SK-N-SH (cell line): Measurements from ENCODE around the gene MAN1A2. TPM values are rescaled to one million over a fixed set of nuclear protein-coding genes. Genes with fewer than 3 reads are reported as not detected.

Experiments used
- CTCF ChIA-PET: fragments of 300-600, 350-600 bp; formaldehyde crosslinking; extraction: SDS; loops from one replicate; lab custom pipeline; 2021; lab: Yijun Ruan, JAX
- POLR2A ChIA-PET: fragments of 350-600 bp; sonication (Branson Sonifier 250); formaldehyde crosslinking; extraction: SDS; loops from one replicate; lab custom pipeline; 2020; ENCODE audit warnings: antibody characterized with exemption, inconsistent platforms; lab: Yijun Ruan, JAX
- DNase-seq: peaks from one replicate; pipeline ENCODE4 v3.0.0; 2012
- H2AFZ ChIP-seq: fragments of 200-600 bp; sonication (generic); 2 replicates; pipeline ENCODE4 v1.8.1; 2016; ENCODE audit warnings: antibody characterized with exemption, mild to moderate bottlenecking, low read depth
- H3F3A ChIP-seq: fragments of 200-600 bp; sonication (generic); replicated peaks from 2 replicates; pipeline ENCODE3; 2016; ENCODE audit warnings: antibody characterized with exemption, mild to moderate bottlenecking; ENCODE audit not compliant: insufficient read depth
- H3K27ac ChIP-seq, 2 experiments: fragments of 200-500 bp in 1 of 2; fragments of 200-600 bp in 1 of 2; sonication (Bioruptor generic) in 1 of 2; sonication (generic), shearing (Covaris generic) in 1 of 2; 2 replicates each; pipeline versions ENCODE4 v1.5.1 to v1.6.1; 2014 to 2016; ENCODE audit warnings: low read depth in 2 of 2, inconsistent platforms in 1 of 2, low read length in 1 of 2, mild to moderate bottlenecking in 1 of 2, mixed read lengths in 1 of 2
- H3K27me3 ChIP-seq: fragments of 200-600 bp; sonication (generic), shearing (Covaris generic); 2 replicates; pipeline ENCODE4 v1.6.1; 2016; ENCODE audit warnings: mixed run types; ENCODE audit not compliant: insufficient read depth
- H3K36me3 ChIP-seq, 2 experiments: fragments of 200-500 bp in 1 of 2; fragments of 200-600 bp in 1 of 2; sonication (Bioruptor generic) in 1 of 2; sonication (generic) in 1 of 2; replicated peaks in 1 of 2; 2 replicates each; pipeline versions ENCODE3 to v1.5.1; 2014 to 2016; ENCODE audit warnings: low read length in 1 of 2, mild to moderate bottlenecking in 1 of 2; ENCODE audit not compliant: insufficient read depth in 2 of 2, control insufficient read depth in 1 of 2
- H3K4me1 ChIP-seq, 2 experiments: fragments of 200-500 bp in 1 of 2; fragments of 200-600 bp in 1 of 2; sonication (Bioruptor generic) in 1 of 2; sonication (generic), shearing (Covaris generic) in 1 of 2; 2 replicates each; pipeline versions ENCODE4 v1.5.1 to v1.6.1; 2014 to 2016; ENCODE audit warnings: low read depth in 1 of 2, low read length in 1 of 2, mixed run types in 1 of 2; ENCODE audit not compliant: insufficient read depth in 2 of 2, control insufficient read depth in 1 of 2
- H3K4me2 ChIP-seq: fragments of 200-600 bp; sonication (generic), shearing (Covaris generic); 2 replicates; pipeline ENCODE4 v1.6.1; 2017; ENCODE audit warnings: mixed run types
- H3K4me3 ChIP-seq, 2 experiments: fragments of 200-500 bp in 1 of 2; fragments of 200-600 bp in 1 of 2; sonication (Bioruptor generic) in 1 of 2; sonication (generic), shearing (Covaris generic) in 1 of 2; 2 replicates each; pipeline versions ENCODE4 v1.5.1 to v1.8.1; 2014 to 2016; ENCODE audit warnings: low read depth in 2 of 2, inconsistent platforms in 1 of 2, low read length in 1 of 2, mild to moderate bottlenecking in 1 of 2, mixed read lengths in 1 of 2, moderate library complexity in 1 of 2
- H3K79me2 ChIP-seq: fragments of 200-600 bp; sonication (generic); 2 replicates; pipeline ENCODE4 v1.8.1; 2017; ENCODE audit warnings: mild to moderate bottlenecking; ENCODE audit not compliant: insufficient read depth
- H3K9ac ChIP-seq: fragments of 200-600 bp; sonication (generic); 2 replicates; pipeline ENCODE4 v1.6.1; 2017; ENCODE audit warnings: mixed run types
- H3K9me2 ChIP-seq: fragments of 200-600 bp; sonication (generic); 2 replicates; pipeline ENCODE4 v1.6.1; 2017; ENCODE audit warnings: mixed run types
- H3K9me3 ChIP-seq: fragments of 200-600 bp; sonication (generic); 2 replicates; pipeline ENCODE4 v1.6.1; 2017; ENCODE audit warnings: mixed run types, mild to moderate bottlenecking, moderate library complexity
- H4K20me1 ChIP-seq: fragments of 200-600 bp; sonication (generic); 2 replicates; pipeline ENCODE4 v1.6.1; 2017; ENCODE audit warnings: mild to moderate bottlenecking, mixed run types; ENCODE audit not compliant: insufficient read depth
- CHD2 ChIP-seq: fragments of 150-350 bp; IDR thresholded peaks from 2 replicates; pipeline ENCODE4 v1.6.1; 2018; ENCODE audit warnings: low read length; ENCODE audit not compliant: partially characterized antibody
- CTCF ChIP-seq: fragments of 200-600 bp; sonication (generic); IDR thresholded peaks from 2 replicates; pipeline ENCODE4 v1.6.1; 2017; ENCODE audit warnings: antibody characterized with exemption, mild to moderate bottlenecking, moderate library complexity
- FOSL2 ChIP-seq: IDR thresholded peaks from 2 replicates; pipeline ENCODE4 v1.4.0; 2012; ENCODE audit warnings: low read depth, mild to moderate bottlenecking, moderate library complexity, borderline replicate concordance
- FOXJ3 ChIP-seq: sonication (generic); formaldehyde crosslinking; IDR thresholded peaks from 2 replicates; pipeline ENCODE4 v1.5.1; 2020; ENCODE audit warnings: mild to moderate bottlenecking, missing genetic modification reagents
- FOXM1 ChIP-seq: IDR thresholded peaks from 2 replicates; pipeline ENCODE4 v1.4.0; 2012; ENCODE audit warnings: low read depth, mild to moderate bottlenecking
- GATA2 ChIP-seq: sonication (generic); formaldehyde crosslinking; IDR thresholded peaks from 2 replicates; pipeline ENCODE4 v1.5.0; 2020; ENCODE audit warnings: mild to moderate bottlenecking, missing genetic modification reagents
- JUND ChIP-seq: IDR thresholded peaks from 2 replicates; pipeline ENCODE4 v1.4.0; 2012
- MAX ChIP-seq: IDR thresholded peaks from 2 replicates; pipeline ENCODE4 v1.4.0; 2012; ENCODE audit warnings: low read depth
- MEF2A ChIP-seq: IDR thresholded peaks from 2 replicates; pipeline ENCODE4 v1.4.0; 2012; ENCODE audit warnings: low read depth, borderline replicate concordance
- MXI1 ChIP-seq: IDR thresholded peaks from 2 replicates; pipeline ENCODE4 v1.6.1; 2012; ENCODE audit warnings: mild to moderate bottlenecking, low read depth, low read length, improper control_type of control experiment
- NFIC ChIP-seq: IDR thresholded peaks from 2 replicates; pipeline ENCODE4 v1.4.0; 2012; ENCODE audit warnings: borderline replicate concordance
- NRF1 ChIP-seq: IDR thresholded peaks from 2 replicates; pipeline ENCODE4 v1.6.1; 2012; ENCODE audit warnings: low read depth, mild to moderate bottlenecking, low read length
- RAD21 ChIP-seq: IDR thresholded peaks from 2 replicates; pipeline ENCODE4 v1.6.1; 2012; ENCODE audit warnings: mild to moderate bottlenecking, low read length
- RCOR1 ChIP-seq: fragments of 150-350 bp; IDR thresholded peaks from 2 replicates; pipeline ENCODE4 v1.6.1; 2017; ENCODE audit warnings: antibody characterized with exemption, low read length
- REST ChIP-seq: IDR thresholded peaks from 2 replicates; pipeline ENCODE4 v1.6.1; 2012; ENCODE audit warnings: mild to moderate bottlenecking, low read depth, low read length, moderate library complexity
- SIN3A ChIP-seq: IDR thresholded peaks from 2 replicates; pipeline ENCODE4 v1.6.1; 2012; ENCODE audit warnings: low read depth, mild to moderate bottlenecking, low read length, moderate library complexity, borderline replicate concordance
- SMC3 ChIP-seq: IDR thresholded peaks from 2 replicates; pipeline ENCODE4 v1.6.1; 2012; ENCODE audit warnings: low read depth, low read length, improper control_type of control experiment
- TEAD4 ChIP-seq: IDR thresholded peaks from 2 replicates; pipeline ENCODE4 v1.4.0; 2012; ENCODE audit warnings: mild to moderate bottlenecking, borderline replicate concordance; ENCODE audit not compliant: insufficient read depth
- USF1 ChIP-seq: IDR thresholded peaks from 2 replicates; pipeline ENCODE4 v1.4.0; 2012; ENCODE audit warnings: low read depth, borderline replicate concordance
- WGBS: methylation state at CpG from one replicate; pipeline ENCODE4 v1.1.6; 2017; ENCODE audit warnings: low lambda C conversion rate; 5-methylcytosine and 5-hydroxymethylcytosine counted together
- polyA plus RNA-seq, 3 experiments: library from polyadenylated mRNA; depleted of rRNA; stranded (reverse); fragments of >200 nt; gene quantifications; 2 replicates each; pipeline ENCODE4 v1.2.3, GENCODE V29; 2012

Gene MAN1A2
- polyA plus RNA-seq, 1 of the 3 experiments (the other 2 are of a cell fraction) = 6.0 TPM

- Histone ChIP-seq H4K20me1 (no peaks in the 10 kb centered on the region), H3K4me1 (peaks cover 0 to 2% of the 10 kb centered on the region in 2 experiments; a peak in 1 of 4 replicates), H3K9ac (no peak overlapping the region), H3K4me2 (no peak overlapping the region), H3K4me3 (no peak overlapping the region), H3K27me3 (no peaks in the 10 kb centered on the region; the same call in 1 of the 2 replicates), H3K79me2 (no peaks in the 10 kb centered on the region), H3K27ac (no peak overlapping the region), H3K9me2 (no peaks in the 10 kb centered on the region), H3K36me3 (no peaks in the 10 kb centered on the region), H2AFZ (no peak overlapping the region), H3F3A (no peaks in the 10 kb centered on the region), H3K9me3 (no peaks in the 10 kb centered on the region)
- 69% methylated on average over 6 of the region's 8 CpGs for WGBS
- DNase-seq = no peak
- CTCF ChIA-PET = interaction anchor here (1.0 kb wide), 1 partner anchor 13 kb away, joined by 3 read pairs; no protein-coding TSS in a partner anchor
- TF ChIP-seq FOSL2 (no peak), TEAD4 (no peak), RAD21 (no peak), JUND (no peak), FOXM1 (no peak), RCOR1 (no peak), NFIC (no peak)
- TF ChIP-seq, all 33 proteins: peak for 0
- POLR2A ChIA-PET = no interaction called here
Observed at GRCh38 chr1:117575586-117576225, 208.5 kb downstream of the MAN1A2 start.

- no peak overlapping the region for H3K4me3 ChIP-seq
- H3K4me1 ChIP-seq = no peaks in the 10 kb centered on the region; a peak in 1 of 4 replicates
- DNase-seq = no peak
- no peaks in the 10 kb centered on the region for H3K79me2 ChIP-seq
- ChIA-PET CTCF (interaction anchor here (1.0 kb wide), 1 partner anchor 14 kb away, joined by 3 read pairs; no protein-coding TSS in a partner anchor), POLR2A (no interaction called here)
- no peaks in the 10 kb centered on the region; the same call in 1 of the 2 replicates for H3K27me3 ChIP-seq
- no peaks in the 10 kb centered on the region for H3K9me3 ChIP-seq
- H3K36me3 ChIP-seq = no peaks in the 10 kb centered on the region
- no peaks in the 10 kb centered on the region for H3F3A ChIP-seq
- TF ChIP-seq CHD2 (no peak), MEF2A (no peak), SIN3A (no peak), FOXJ3 (CRISPR knock-in tag) (no peak), GATA2 (CRISPR knock-in tag) (no peak), NRF1 (no peak), REST (no peak), SMC3 (no peak), CTCF (no peak), TEAD4 (no peak), FOXM1 (no peak), MAX (no peak), MXI1 (no peak), FOSL2 (no peak), NFIC (no peak), RAD21 (no peak), USF1 (no peak)
- H4K20me1 ChIP-seq = no peaks in the 10 kb centered on the region
- no peaks in the 10 kb centered on the region for H3K9me2 ChIP-seq
- H2AFZ ChIP-seq = no peak overlapping the region
- WGBS = no CpG with 5 or more reads among the region's 3 CpGs
- H3K9ac ChIP-seq = no peak overlapping the region
- no peak overlapping the region for H3K4me2 ChIP-seq
- H3K27ac ChIP-seq = no peak overlapping the region
Observed at GRCh38 chr1:117576236-117576635, 209.0 kb downstream of the MAN1A2 start.
